Right atrium auricular region (tissue), 2 donors: Measurements from ENCODE around the gene SV2B. TPM values are rescaled to one million over a fixed set of nuclear protein-coding genes. Genes with fewer than 3 reads are reported as not detected.

ENCODE experiments used
- DNase-seq: peaks from one replicate; pipeline ENCODE4 v3.0.0-alpha.2; 2019; ENCODE audit warnings: low spot score
- H3K27ac ChIP-seq, 2 donors: fragments of 200-600 bp; sonication (generic); 1 replicate in 1 of 2; 2 replicates in 1 of 2; pipeline ENCODE4 v1.5.1; 2016 to 2019
- H3K27me3 ChIP-seq, 2 donors: fragments of 200-600 bp; sonication (generic); one replicate each; pipeline versions ENCODE4 v1.5.1 to v1.6.0; 2017 to 2019
- H3K36me3 ChIP-seq: fragments of 200-600 bp; sonication (generic); one replicate; pipeline ENCODE4 v1.5.1; 2016
- H3K4me1 ChIP-seq, 2 donors: fragments of 200-600 bp; sonication (generic); one replicate each; pipeline versions ENCODE4 v1.5.1 to v1.6.0; 2017 to 2019
- H3K4me3 ChIP-seq, 2 donors: fragments of 200-600 bp; sonication (generic); 1 replicate in 1 of 2; 2 replicates in 1 of 2; pipeline ENCODE4 v1.5.1; 2017 to 2019; ENCODE audit warnings: mild to moderate bottlenecking in 1 of 2, moderate library complexity in 1 of 2
- H3K9me3 ChIP-seq, 2 donors: fragments of 200-600 bp; sonication (generic); one replicate each; pipeline ENCODE4 v1.5.1; 2019
- CTCF ChIP-seq, 2 donors: fragments of 200-600 bp; sonication (generic); IDR thresholded peaks; one replicate each; pipeline ENCODE4 v1.5.1; 2019; ENCODE audit warnings: antibody characterized with exemption in 2 of 2
- total RNA-seq, 2 donors: library from RNA; depleted of rRNA; stranded (reverse); fragments of >200 nt; gene quantifications; one replicate each; pipeline ENCODE4 v1.1.0, GENCODE V29; 2016

Gene SV2B
- total RNA-seq, 2 donors from 2014 or later: 0.24 to 0.56 TPM

GRCh38 chr15:91279486-91279885 is 179.4 kb downstream of the SV2B start:
- no peak for DNase-seq
- Histone ChIP-seq H3K27me3 (no peaks in the 10 kb centered on the region), H3K4me3 (no peak overlapping the region), H3K36me3 (no peaks in the 10 kb centered on the region), H3K9me3 (no peaks in the 10 kb centered on the region), H3K27ac (no peak overlapping the region), H3K4me1 (no peaks in the 10 kb centered on the region)
- no peak for TF ChIP-seq CTCF (IDR thresholded peaks at IDR 0.05)

- no peak for DNase-seq
Measured at GRCh38 chr15:91281947-91282346, 181.9 kb downstream of the SV2B start.

GRCh38 chr15:91282486-91282885 is 182.4 kb downstream of the SV2B start:
- Histone ChIP-seq H3K4me3 (no peak overlapping the region), H3K36me3 (no peaks in the 10 kb centered on the region), H3K9me3 (no peaks in the 10 kb centered on the region), H3K27ac (no peak overlapping the region), H3K4me1 (no peaks in the 10 kb centered on the region), H3K27me3 (no peaks in the 10 kb centered on the region)
- TF ChIP-seq CTCF (IDR thresholded peaks at IDR 0.05): no peak
- DNase-seq: no peak

More at GRCh38 chr15:91281947-91282346, 181.9 kb downstream of the SV2B start:
- Histone ChIP-seq H3K27me3 (no peaks in the 10 kb centered on the region), H3K4me3 (no peak overlapping the region), H3K4me1 (no peaks in the 10 kb centered on the region), H3K9me3 (no peaks in the 10 kb centered on the region), H3K27ac (no peak overlapping the region), H3K36me3 (no peaks in the 10 kb centered on the region)
- TF ChIP-seq CTCF (IDR thresholded peaks at IDR 0.05): no peak

- TF ChIP-seq CTCF (IDR thresholded peaks at IDR 0.05): no peak
- no peak for DNase-seq
- H3K4me1 ChIP-seq: no peaks in the 10 kb centered on the region
- no peak overlapping the region for H3K27ac ChIP-seq
- no peaks in the 10 kb centered on the region for H3K36me3 ChIP-seq
- H3K4me3 ChIP-seq: no peak overlapping the region
- H3K27me3 ChIP-seq: no peaks in the 10 kb centered on the region
- H3K9me3 ChIP-seq: no peaks in the 10 kb centered on the region
Measured at GRCh38 chr15:91283155-91283554, 183.1 kb downstream of the SV2B start.

- no peaks in the 10 kb centered on the region for H3K4me1 ChIP-seq
- no peaks in the 10 kb centered on the region for H3K36me3 ChIP-seq
- no peak overlapping the region for H3K27ac ChIP-seq
- H3K9me3 ChIP-seq: no peaks in the 10 kb centered on the region
- H3K27me3 ChIP-seq: no peaks in the 10 kb centered on the region
- no peak for DNase-seq
- no peak overlapping the region for H3K4me3 ChIP-seq
- TF ChIP-seq CTCF (IDR thresholded peaks at IDR 0.05): no peak
Measured at GRCh38 chr15:91284758-91285466, 184.9 kb downstream of the SV2B start.

GRCh38 chr15:91289324-91289723 is 189.3 kb downstream of the SV2B start:
- no peak for DNase-seq
- no peaks in the 10 kb centered on the region for H3K36me3 ChIP-seq
- TF ChIP-seq CTCF (IDR thresholded peaks at IDR 0.05): no peak

More at GRCh38 chr15:91289324-91289723, 189.3 kb downstream of the SV2B start:
- H3K27ac ChIP-seq: no peak overlapping the region
- H3K9me3 ChIP-seq: no peaks in the 10 kb centered on the region
- no peak overlapping the region for H3K4me3 ChIP-seq
- no peaks in the 10 kb centered on the region for H3K27me3 ChIP-seq
- no peaks in the 10 kb centered on the region for H3K4me1 ChIP-seq
